Metanephros (tissue), 1 donor: ENCODE data around the gene AKAP9. TPM values are rescaled to one million over a fixed set of nuclear protein-coding genes. Genes with fewer than 3 reads are reported as not detected.

Experiments
- total RNA-seq: library from RNA; depleted of rRNA; stranded (reverse); fragments of >200 nt; gene quantifications from one replicate; pipeline ENCODE4 v1.2.3, GENCODE V29; 2014

Gene AKAP9
- total RNA-seq = 90.4 TPM

GRCh38 chr7:91940572-91941341 lies at the start of gene AKAP9:
TSS of gene AKAP9 (plus strand) at chr7:91940862. CDS start at chr7:91941100, 238 bp downstream.

GRCh38 chr7:92134271-92135051 lies 193.8 kb downstream of the AKAP9 start, which contains the start of gene CYP51A1:
TSS of gene CYP51A1 (minus strand) at chr7:92134477. CDS start at chr7:92134364, 113 bp downstream.

Other genes with a start within 250 kb of the AKAP9 start
- 13.6 TPM for gene MTERF1, start 60.2 kb upstream of the AKAP9 start, total RNA-seq
- gene CYP51A1, start 193.6 kb downstream of the AKAP9 start, total RNA-seq = 84.7 TPM
- 0.82 TPM for gene LRRD1, start 238.3 kb downstream of the AKAP9 start, total RNA-seq